GM12875 (cell line): ENCODE data around the gene BCL3.

Experiments used
- H3K4me3 ChIP-seq: one replicate; pipeline ENCODE4 v1.5.1; 2011; ENCODE audit warnings: low read depth, low read length, control low read depth
- CTCF ChIP-seq: IDR thresholded peaks from 2 replicates; pipeline ENCODE4 v1.5.1; 2011; ENCODE audit warnings: low read depth, mild to moderate bottlenecking, control low read depth, inconsistent platforms, low read length, moderate library complexity, borderline replicate concordance; ENCODE audit not compliant: insufficient read depth

The BCL3 gene

DNA sequence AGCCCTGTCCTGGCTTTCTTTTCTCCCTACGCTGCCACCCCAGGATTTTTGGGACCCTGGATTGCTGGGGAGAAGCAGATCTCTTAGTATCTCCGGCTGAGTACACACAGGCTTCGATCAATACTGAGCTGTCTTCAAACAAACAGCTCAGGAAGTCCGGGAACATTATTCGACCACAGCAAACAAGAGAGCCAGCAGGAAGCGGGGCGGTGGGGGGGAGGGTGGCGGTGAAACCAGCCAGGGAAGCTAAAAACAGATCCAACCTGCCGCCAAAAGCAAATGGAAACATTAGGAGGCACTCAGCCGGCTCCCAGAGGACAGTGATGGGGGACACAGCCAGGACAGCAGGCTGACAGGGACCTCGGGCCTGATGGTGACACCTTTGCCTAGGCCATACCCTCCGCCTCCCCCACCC, 48.2 kb downstream of the BCL3 start:
- TF ChIP-seq CTCF = no peak
- H3K4me3 ChIP-seq = no peak overlapping the region

GRCh38 chr19:44799627-44800346, 51.3 kb downstream of the BCL3 start:
- H3K4me3 ChIP-seq = no peak overlapping the region
- no peak for TF ChIP-seq CTCF

DNA sequence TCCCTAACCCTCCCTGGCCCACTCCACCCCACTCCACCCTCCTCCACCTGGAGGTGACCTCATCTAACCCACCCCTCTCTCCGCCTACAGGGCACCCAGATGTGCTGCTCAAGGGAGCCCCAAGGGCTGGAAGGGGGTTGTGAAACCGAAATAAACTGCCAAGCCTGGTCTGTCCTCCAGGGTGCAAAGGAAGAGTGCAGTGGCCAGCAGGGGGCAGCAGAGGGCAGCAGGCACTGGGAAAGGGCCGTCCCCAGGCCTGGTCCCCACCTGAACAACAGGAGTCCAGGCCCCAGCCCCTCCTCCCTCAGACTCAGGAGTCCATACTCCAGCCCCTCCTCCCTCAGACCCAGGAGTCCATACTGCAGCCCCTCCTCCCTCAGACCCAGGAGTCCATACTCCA, 52.0 kb downstream of the BCL3 start:
- H3K4me3 ChIP-seq = no peak overlapping the region
- TF ChIP-seq CTCF = peak; percentile 98

DNA sequence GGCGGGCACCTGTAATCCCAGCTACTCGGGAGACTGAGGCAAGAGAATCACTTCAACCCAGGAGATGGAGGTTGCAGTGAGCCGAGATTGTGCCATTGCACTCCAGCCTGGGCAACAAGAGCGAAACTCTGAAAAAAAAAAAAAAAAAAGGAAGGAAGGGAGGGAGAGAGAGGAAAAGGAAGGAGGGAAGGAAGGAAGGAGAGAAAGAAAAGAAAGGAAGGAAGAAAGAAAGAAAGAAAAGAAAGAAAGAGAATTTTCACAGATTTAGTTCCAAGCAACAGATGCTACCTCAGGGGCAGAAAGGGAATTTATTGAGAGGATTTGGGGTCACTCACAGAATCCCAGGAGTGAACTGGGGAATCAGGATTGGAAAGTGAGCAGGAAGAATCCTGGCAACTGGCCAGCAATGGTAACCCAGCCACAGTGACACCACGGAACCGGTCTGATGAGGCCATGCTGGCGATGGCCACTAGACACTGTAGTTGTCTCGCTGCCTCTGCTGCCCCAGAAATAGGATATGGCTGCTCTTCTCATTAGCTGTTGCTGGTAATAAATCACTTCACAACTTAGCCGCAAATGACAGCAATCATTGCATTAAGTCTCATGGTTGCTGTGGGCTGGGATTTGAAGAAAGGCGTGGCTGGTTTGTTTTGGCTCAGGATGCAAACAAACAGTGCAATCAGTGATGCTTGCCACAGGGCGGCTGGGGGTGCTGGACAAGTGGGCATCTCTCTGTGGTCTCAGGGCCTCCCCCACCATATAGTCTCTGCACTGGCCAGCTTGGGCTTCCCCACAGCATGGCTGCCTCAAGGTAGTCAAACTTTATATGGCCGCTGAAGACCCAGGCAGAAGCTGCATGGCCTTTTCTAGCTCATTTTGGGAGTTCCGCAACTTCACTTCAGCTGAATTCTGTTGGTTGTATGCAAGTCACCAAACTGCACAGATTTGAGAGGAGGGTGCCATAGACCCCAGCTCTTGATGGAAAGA, 55.2 kb downstream of the BCL3 start:
- no peak overlapping the region for H3K4me3 ChIP-seq
- no peak for TF ChIP-seq CTCF

DNA sequence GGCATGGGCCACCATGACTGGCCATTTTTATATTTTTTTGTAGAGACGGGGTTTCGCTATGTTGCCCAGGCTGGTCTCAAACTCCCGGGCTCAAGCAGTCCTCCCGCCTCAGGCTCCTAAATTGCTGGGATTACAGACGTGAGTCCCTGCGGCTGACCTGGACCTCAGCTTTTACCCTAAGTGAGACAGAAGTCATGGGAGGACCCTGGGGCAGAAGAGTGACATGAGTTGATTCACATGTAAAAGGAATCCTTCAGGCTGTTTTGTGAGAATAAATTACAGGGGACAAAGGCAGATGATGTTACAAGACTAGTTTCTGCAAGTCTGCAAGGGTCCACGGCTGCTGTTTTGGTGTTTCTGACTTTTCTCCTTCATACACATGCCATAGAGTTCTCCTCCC, 57.8 kb downstream of the BCL3 start:
- TF ChIP-seq CTCF = no peak
- H3K4me3 ChIP-seq = no peak overlapping the region

- H3K4me3 ChIP-seq = no peak overlapping the region
- TF ChIP-seq CTCF = no peak
These were observed 58.7 kb downstream of the BCL3 start for GRCh38 chr19:44807162-44807561.
